OCI-LY7 (cell line): Measurements from ENCODE around the gene ATP11A. TPM values are rescaled to one million over a fixed set of nuclear protein-coding genes. Genes with fewer than 3 reads are reported as not detected.
"Not testable (repeated sequence)": the region's sequence is repeated elsewhere in the genome, so short reads cannot be mapped to it uniquely, and the experiment has no call there.

Experiments used
- BruUV-seq: library from RNA; stranded (reverse); fragments of 400-500 nt; replicated peaks from 2 replicates; lab custom pipeline; 2021; lab: Mats Ljungman, UMichigan
- CTCF ChIA-PET: fragments of 300-600 bp; sonication (Branson Sonifier 250); formaldehyde crosslinking; loops from one replicate; lab custom pipeline; 2022; ENCODE audit warnings: antibody characterized with exemption; ENCODE audit not compliant: unreplicated experiment; lab: Charles Lee
- POLR2A ChIA-PET: fragments of 300-600 bp; sonication (Branson Sonifier 250); formaldehyde crosslinking; loops from one replicate; lab custom pipeline; 2022; ENCODE audit warnings: antibody characterized with exemption; lab: Charles Lee
- DNase-seq: peaks from one replicate; pipeline ENCODE4 v3.0.0-alpha.2; 2015; ENCODE audit warnings: low spot score
- H2AFZ ChIP-seq: fragments of 200-600 bp; sonication (generic), shearing (Covaris generic); 2 replicates; pipeline ENCODE4 v1.6.1; 2014; ENCODE audit warnings: mild to moderate bottlenecking, antibody characterized with exemption, low read length, moderate library complexity
- H3K27ac ChIP-seq: fragments of 200-600 bp; sonication (generic); 2 replicates; pipeline ENCODE4 v1.5.1; 2014; ENCODE audit warnings: mixed run types, low read depth, mild to moderate bottlenecking, moderate library complexity, low read length, inconsistent platforms; ENCODE audit not compliant: poor library complexity, severe bottlenecking
- H3K36me3 ChIP-seq: fragments of 200-600 bp; sonication (generic); 2 replicates; pipeline ENCODE4 v1.6.1; 2014; ENCODE audit warnings: mild to moderate bottlenecking, antibody characterized with exemption, low read length, moderate library complexity, mixed read lengths; ENCODE audit not compliant: insufficient read depth
- H3K4me1 ChIP-seq: fragments of 200-600 bp; sonication (generic); 2 replicates; pipeline ENCODE4 v1.5.1; 2014; ENCODE audit warnings: mild to moderate bottlenecking, low read length; ENCODE audit not compliant: insufficient read depth, poor library complexity, severe bottlenecking
- H3K4me2 ChIP-seq: fragments of 200-600 bp; sonication (generic); 2 replicates; pipeline ENCODE4 v1.6.1; 2014; ENCODE audit warnings: mild to moderate bottlenecking, low read length
- H3K4me3 ChIP-seq: fragments of 200-600 bp; sonication (generic); 2 replicates; pipeline ENCODE4 v1.5.1; 2014; ENCODE audit warnings: mild to moderate bottlenecking, low read depth, low read length; ENCODE audit not compliant: poor library complexity, severe bottlenecking
- H3K79me2 ChIP-seq: fragments of 200-600 bp; sonication (generic); 2 replicates; pipeline ENCODE4 v1.6.1; 2016; ENCODE audit warnings: low read depth, mild to moderate bottlenecking, low read length, moderate library complexity, mixed read lengths; ENCODE audit not compliant: insufficient read depth
- H3K9me2 ChIP-seq: fragments of 200-600 bp; sonication (generic); 2 replicates; pipeline ENCODE4 v1.6.1; 2016; ENCODE audit warnings: mild to moderate bottlenecking, low read length, mixed read lengths; ENCODE audit not compliant: insufficient read depth
- H3K9me3 ChIP-seq: fragments of 200-600 bp; sonication (generic); 2 replicates; pipeline ENCODE4 v1.6.1; 2014; ENCODE audit warnings: mild to moderate bottlenecking, mixed run types, low read length, mixed read lengths
- H4K20me1 ChIP-seq: fragments of 200-600 bp; sonication (generic); 2 replicates; pipeline ENCODE4 v1.6.1; 2014; ENCODE audit warnings: mild to moderate bottlenecking, antibody characterized with exemption, low read length, moderate library complexity, mixed read lengths; ENCODE audit not compliant: insufficient read depth
- CTCF ChIP-seq: fragments of 200-600 bp; sonication (generic); conservative IDR thresholded peaks from 2 replicates; pipeline ENCODE4 v1.5.1; 2014; ENCODE audit warnings: mild to moderate bottlenecking, antibody characterized with exemption, low read length, moderate library complexity, mixed read lengths
- EZH2phosphoT487 ChIP-seq: fragments of 200-600 bp; sonication (generic); IDR thresholded peaks from 2 replicates; pipeline ENCODE4 v1.6.1; 2018; ENCODE audit warnings: low read depth, borderline replicate concordance, mild to moderate bottlenecking, mixed run types, antibody characterized with exemption, low read length, moderate library complexity, mixed read lengths
- intact Hi-C: fragments of 100-400 bp; cut with micrococcal nuclease; formaldehyde crosslinking; loops from one replicate; pipeline ENCODE4 v1.10.0; 2022; ENCODE audit not compliant: unreplicated experiment
- total RNA-seq, 2 experiments: library from RNA; depleted of rRNA in 1 of 2; stranded (reverse); fragments of >200 nt in 1 of 2; shearing (Covaris generic) in 1 of 2; gene quantifications; 2 replicates each; pipeline ENCODE4 v1.2.3, GENCODE V29; 2014 to 2022

Gene ATP11A
- total RNA-seq, 2 experiments from 2014 or later, result 8.8 to 23.1 TPM

- no TSS peak for BruUV-seq
- no peak overlapping the region for H3K4me2 ChIP-seq
- POLR2A ChIA-PET, result no interaction called here
- H3K36me3 ChIP-seq, result no peaks in the 10 kb centered on the region
- DNase-seq, result no peak
- H2AFZ ChIP-seq, result no peak overlapping the region
- intact Hi-C loops, result no loop called here
- no peak for TF ChIP-seq CTCF
- no peak for TF ChIP-seq EZH2phosphoT487
- no peaks in the 10 kb centered on the region for H3K9me2 ChIP-seq
- H3K27ac ChIP-seq, result no peak overlapping the region
- no peaks in the 10 kb centered on the region for H3K9me3 ChIP-seq
- CTCF ChIA-PET, result no interaction called here
- H3K4me3 ChIP-seq, result no peak overlapping the region
- H4K20me1 ChIP-seq, result no peaks in the 10 kb centered on the region
- H3K79me2 ChIP-seq, result no peaks in the 10 kb centered on the region
- H3K4me1 ChIP-seq, result peaks cover 6% of the 10 kb centered on the region
These were observed 148.9 kb downstream of the ATP11A start for GRCh38 chr13:112838842-112839117.

- Histone ChIP-seq H3K79me2 (no peaks in the 10 kb centered on the region), H3K36me3 (no peaks in the 10 kb centered on the region), H3K9me3 (no peaks in the 10 kb centered on the region), H2AFZ (no peak overlapping the region), H4K20me1 (no peaks in the 10 kb centered on the region), H3K4me3 (no peak overlapping the region), H3K4me1 (peaks cover 6% of the 10 kb centered on the region), H3K4me2 (no peak overlapping the region), H3K27ac (no peak overlapping the region), H3K9me2 (no peaks in the 10 kb centered on the region)
- POLR2A ChIA-PET, result no interaction called here
- intact Hi-C loops, result no loop called here
- DNase-seq, result peak; percentile 32
- CTCF ChIA-PET, result no interaction called here
- BruUV-seq, result no TSS peak
- TF ChIP-seq CTCF, result no peak
- no peak for TF ChIP-seq EZH2phosphoT487
These were observed 149.7 kb downstream of the ATP11A start for GRCh38 chr13:112839356-112840105.

- no TSS peak for BruUV-seq
- POLR2A ChIA-PET, result no interaction called here
- TF ChIP-seq CTCF (no peak), EZH2phosphoT487 (no peak)
These were observed 150.8 kb downstream of the ATP11A start for GRCh38 chr13:112840472-112841302.

GRCh38 chr13:112841303-112842015 lies 151.6 kb downstream of the ATP11A start:
- CTCF ChIA-PET, H4K20me1 ChIP-seq, H3K27ac ChIP-seq, H3K4me3 ChIP-seq, H2AFZ ChIP-seq, DNase-seq, H3K4me2 ChIP-seq, H3K79me2 ChIP-seq, H3K4me1 ChIP-seq, POLR2A ChIA-PET, intact Hi-C loops, H3K9me3 ChIP-seq, H3K36me3 ChIP-seq, BruUV-seq, H3K9me2 ChIP-seq: not testable (repeated sequence)

More at GRCh38 chr13:112840472-112841302, 150.8 kb downstream of the ATP11A start:
- DNase-seq, result no peak
- H3K27ac ChIP-seq, result no peak overlapping the region
- H3K79me2 ChIP-seq, result no peaks in the 10 kb centered on the region
- H3K9me3 ChIP-seq, result no peaks in the 10 kb centered on the region
- H2AFZ ChIP-seq, result no peak overlapping the region
- no peak overlapping the region for H3K4me2 ChIP-seq
- no peaks in the 10 kb centered on the region for H3K36me3 ChIP-seq
- H3K9me2 ChIP-seq, result no peaks in the 10 kb centered on the region
- CTCF ChIA-PET, result no interaction called here
- peaks cover 6% of the 10 kb centered on the region for H3K4me1 ChIP-seq
- intact Hi-C loops, result no loop called here
- no peak overlapping the region for H3K4me3 ChIP-seq
- H4K20me1 ChIP-seq, result no peaks in the 10 kb centered on the region
